ENCODE results near the gene PRKRIP1.
A peak's percentile ranks its signal among the peaks of the same experiment; 100 is the strongest.
"Not testable (repeated sequence)": the region's sequence is repeated elsewhere in the genome, so short reads cannot be mapped to it uniquely, and the experiment has no call there.

Gene PRKRIP1

GRCh38 chr7:102395873-102396709, at the start of gene PRKRIP1:
Gene PRKRIP1, plus strand, starts transcription at chr7:102396363. Its CDS starts 49 bp downstream, at chr7:102396412.
- peak; percentile 90 for DNase-seq

GRCh38 chr7:102346983-102347382, 49.2 kb upstream of the PRKRIP1 start:
- not testable (repeated sequence) for DNase-seq

- DNase-seq, result not testable (repeated sequence)
Measured at GRCh38 chr7:102356344-102356743, 39.8 kb upstream of the PRKRIP1 start, which contains the start of gene SPDYE6. Gene SPDYE6, minus strand, starts transcription at chr7:102356444. Its CDS starts 421 bp downstream, at chr7:102356023.

- peak; percentile 99 for DNase-seq
Measured at GRCh38 chr7:102363549-102364393, 32.4 kb upstream of the PRKRIP1 start.

- not testable (repeated sequence) for DNase-seq
Measured at GRCh38 chr7:102364394-102364886, 31.7 kb upstream of the PRKRIP1 start.

GRCh38 chr7:102365390-102365789, 30.8 kb upstream of the PRKRIP1 start:
- DNase-seq, result not testable (repeated sequence)

GRCh38 chr7:102370038-102370437, 26.1 kb upstream of the PRKRIP1 start:
- not testable (repeated sequence) for DNase-seq

GRCh38 chr7:102372796-102373195, 23.4 kb upstream of the PRKRIP1 start:
- not testable (repeated sequence) for DNase-seq

- no peak for DNase-seq
Measured at GRCh38 chr7:102376964-102377466, 19.1 kb upstream of the PRKRIP1 start.

- DNase-seq, result not testable (repeated sequence)
Measured at GRCh38 chr7:102380837-102381236, 15.3 kb upstream of the PRKRIP1 start.

GRCh38 chr7:102381696-102382425, 14.3 kb upstream of the PRKRIP1 start:
- not testable (repeated sequence) for DNase-seq

GRCh38 chr7:102387064-102387463, 9.1 kb upstream of the PRKRIP1 start:
- DNase-seq, result no peak

GRCh38 chr7:102389810-102390209, 6.4 kb upstream of the PRKRIP1 start:
- DNase-seq, result no peak

- peak; percentile 63 for DNase-seq
Measured at GRCh38 chr7:102390697-102391484, 5.3 kb upstream of the PRKRIP1 start.

GRCh38 chr7:102392330-102392729, 3.8 kb upstream of the PRKRIP1 start:
- no peak for DNase-seq

GRCh38 chr7:102393467-102393866, 2.7 kb upstream of the PRKRIP1 start:
- DNase-seq, result no peak

GRCh38 chr7:102395592-102395872, 631 bp upstream of the PRKRIP1 start:
- DNase-seq, result peak; percentile 7

- DNase-seq, result no peak
Measured at GRCh38 chr7:102396710-102397019, 502 bp downstream of the PRKRIP1 start.

GRCh38 chr7:102398543-102398942, 2.4 kb downstream of the PRKRIP1 start:
- no peak for DNase-seq

GRCh38 chr7:102400360-102400759, 4.2 kb downstream of the PRKRIP1 start:
- DNase-seq, result no peak

GRCh38 chr7:102403563-102403962, 7.4 kb downstream of the PRKRIP1 start:
- DNase-seq, result no peak

Measured in fibroblast of skin of right quadriceps (primary cell).